ENCODE results near the gene RASGEF1C.

DNA sequence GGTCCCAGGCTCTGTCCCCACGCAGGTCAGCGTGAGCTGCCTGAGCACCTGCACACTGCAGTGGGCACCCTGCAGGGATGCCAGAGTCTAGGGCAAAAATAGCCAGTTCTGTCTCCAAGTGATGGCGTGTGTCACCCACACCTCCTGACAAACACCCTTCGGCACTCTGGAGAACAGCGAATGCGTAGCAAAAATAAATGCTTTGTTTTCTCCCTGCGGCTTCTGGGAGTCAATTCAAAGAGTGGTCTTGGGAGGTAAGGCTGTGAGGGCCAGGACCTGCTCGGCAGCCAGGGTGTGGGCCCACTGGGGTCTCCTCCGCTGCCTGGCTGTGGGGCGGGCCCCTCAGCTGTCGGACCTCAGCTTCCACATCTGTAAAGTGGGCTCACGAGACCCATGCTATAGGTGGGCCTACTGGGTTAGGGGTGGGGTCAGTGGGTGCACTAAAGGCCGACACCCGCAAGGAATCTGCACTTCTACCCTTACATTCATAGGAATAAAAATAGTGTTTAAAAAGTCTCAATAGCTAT is 37.4 kb downstream of the RASGEF1C start:
- TF ChIP-seq, protein P1, sequence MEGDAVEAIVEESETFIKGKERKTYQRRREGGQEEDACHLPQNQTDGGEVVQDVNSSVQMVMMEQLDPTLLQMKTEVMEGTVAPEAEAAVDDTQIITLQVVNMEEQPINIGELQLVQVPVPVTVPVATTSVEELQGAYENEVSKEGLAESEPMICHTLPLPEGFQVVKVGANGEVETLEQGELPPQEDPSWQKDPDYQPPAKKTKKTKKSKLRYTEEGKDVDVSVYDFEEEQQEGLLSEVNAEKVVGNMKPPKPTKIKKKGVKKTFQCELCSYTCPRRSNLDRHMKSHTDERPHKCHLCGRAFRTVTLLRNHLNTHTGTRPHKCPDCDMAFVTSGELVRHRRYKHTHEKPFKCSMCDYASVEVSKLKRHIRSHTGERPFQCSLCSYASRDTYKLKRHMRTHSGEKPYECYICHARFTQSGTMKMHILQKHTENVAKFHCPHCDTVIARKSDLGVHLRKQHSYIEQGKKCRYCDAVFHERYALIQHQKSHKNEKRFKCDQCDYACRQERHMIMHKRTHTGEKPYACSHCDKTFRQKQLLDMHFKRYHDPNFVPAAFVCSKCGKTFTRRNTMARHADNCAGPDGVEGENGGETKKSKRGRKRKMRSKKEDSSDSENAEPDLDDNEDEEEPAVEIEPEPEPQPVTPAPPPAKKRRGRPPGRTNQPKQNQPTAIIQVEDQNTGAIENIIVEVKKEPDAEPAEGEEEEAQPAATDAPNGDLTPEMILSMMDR (IDR thresholded peaks at IDR 0.05; ENCODE audit: insufficient read depth, low read length): no peak
- TF ChIP-seq POLR2AphosphoS5 (IDR thresholded peaks at IDR 0.05; ENCODE audit: low read depth) (no peak), REST (IDR thresholded peaks at IDR 0.05; ENCODE audit: insufficient replicate concordance, low read depth) (no peak), SPI1 (IDR thresholded peaks at IDR 0.05; ENCODE audit: borderline replicate concordance, low read depth) (no peak)

Data from HL-60 (cell line).